ENCODE data around the gene KLK7. TPM values are rescaled to one million over a fixed set of nuclear protein-coding genes. Genes with fewer than 3 reads are reported as not detected.

Gene KLK7
- polyA plus RNA-seq, 1 of the 3 experiments (the other 2 are of a cell fraction), result not detected

- Histone ChIP-seq H4K20me1 (ENCODE audit: insufficient read depth) (no peaks in the 10 kb centered on the region), H3F3A (replicated peaks; ENCODE audit: insufficient read depth) (no peaks in the 10 kb centered on the region), H3K9ac (no peak overlapping the region), H3K79me2 (ENCODE audit: insufficient read depth) (no peaks in the 10 kb centered on the region), H3K36me3 (replicated peaks in 1 of 2; ENCODE audit: control insufficient read depth in 1 of 2, insufficient read depth in 2 of 2, low read length in 1 of 2) (no peaks in the 10 kb centered on the region), H3K4me1 (ENCODE audit: control insufficient read depth in 1 of 2, insufficient read depth in 2 of 2, low read depth in 1 of 2, low read length in 1 of 2) (no peaks in the 10 kb centered on the region), H3K4me2 (no peak overlapping the region), H3K27ac (ENCODE audit: low read depth in 2 of 2, low read length in 1 of 2) (no peak overlapping the region), H3K9me3 (no peaks in the 10 kb centered on the region), H2AFZ (ENCODE audit: low read depth) (no peak overlapping the region), H3K9me2 (no peaks in the 10 kb centered on the region), H3K27me3 (ENCODE audit: insufficient read depth) (peaks cover 18% of the 10 kb centered on the region; the same call in 1 of the 2 replicates), H3K4me3 (ENCODE audit: low read depth in 2 of 2, low read length in 1 of 2) (no peak overlapping the region)
- 39% methylated on average over 35 of the region's 42 CpGs for WGBS (ENCODE audit: low lambda C conversion rate)
- TF ChIP-seq NFIC (IDR thresholded peaks at IDR 0.05; ENCODE audit: borderline replicate concordance) (no peak), SIN3A (IDR thresholded peaks at IDR 0.05; ENCODE audit: borderline replicate concordance, low read depth, low read length) (no peak), FOSL2 (IDR thresholded peaks at IDR 0.05; ENCODE audit: borderline replicate concordance, low read depth) (no peak), CHD2 (IDR thresholded peaks at IDR 0.05; ENCODE audit: low read length, partially characterized antibody) (no peak), REST (IDR thresholded peaks at IDR 0.05; ENCODE audit: low read depth, low read length) (no peak), CTCF (IDR thresholded peaks at IDR 0.05) (no peak), NRF1 (IDR thresholded peaks at IDR 0.05; ENCODE audit: low read depth, low read length) (no peak)
- CTCF ChIA-PET, result no interaction called here
- POLR2A ChIA-PET, result no interaction called here
- peak; percentile 41 for DNase-seq
These were observed 19.0 kb upstream of the KLK7 start for GRCh38 chr19:51002542-51003311.

- DNase-seq, result no peak
- Histone ChIP-seq H3K4me1 (ENCODE audit: control insufficient read depth in 1 of 2, insufficient read depth in 2 of 2, low read depth in 1 of 2, low read length in 1 of 2) (no peaks in the 10 kb centered on the region), H4K20me1 (ENCODE audit: insufficient read depth) (no peaks in the 10 kb centered on the region), H3K36me3 (replicated peaks in 1 of 2; ENCODE audit: control insufficient read depth in 1 of 2, insufficient read depth in 2 of 2, low read length in 1 of 2) (no peaks in the 10 kb centered on the region), H2AFZ (ENCODE audit: low read depth) (no peak overlapping the region), H3K79me2 (ENCODE audit: insufficient read depth) (no peaks in the 10 kb centered on the region), H3K9me2 (no peaks in the 10 kb centered on the region), H3K4me2 (no peak overlapping the region), H3K27ac (ENCODE audit: low read depth in 2 of 2, low read length in 1 of 2) (no peak overlapping the region), H3K4me3 (ENCODE audit: low read depth in 2 of 2, low read length in 1 of 2) (no peak overlapping the region), H3K9me3 (no peaks in the 10 kb centered on the region), H3K27me3 (ENCODE audit: insufficient read depth) (peaks cover 20% of the 10 kb centered on the region; the same call in 1 of the 2 replicates), H3K9ac (no peak overlapping the region), H3F3A (replicated peaks; ENCODE audit: insufficient read depth) (no peaks in the 10 kb centered on the region)
- TF ChIP-seq TCF12 (IDR thresholded peaks at IDR 0.05), result no peak
- no peak for TF ChIP-seq FOXM1 (IDR thresholded peaks at IDR 0.05; ENCODE audit: low read depth)
- TF ChIP-seq TAF1 (IDR thresholded peaks at IDR 0.05; ENCODE audit: borderline replicate concordance, low read depth, low read length), result no peak
- no peak for TF ChIP-seq ELF1 (IDR thresholded peaks at IDR 0.05)
- TF ChIP-seq RXRA (IDR thresholded peaks at IDR 0.05; ENCODE audit: borderline replicate concordance, low read depth), result no peak
- no peak for TF ChIP-seq FOSL2 (IDR thresholded peaks at IDR 0.05; ENCODE audit: borderline replicate concordance, low read depth)
- no peak for TF ChIP-seq USF2 (IDR thresholded peaks at IDR 0.05; ENCODE audit: borderline replicate concordance, low read depth, low read length)
- WGBS (ENCODE audit: low lambda C conversion rate), result 26% methylated on average over 11 of the region's 12 CpGs
- ChIA-PET POLR2A (no interaction called here), CTCF (no interaction called here)
These were observed 18.4 kb upstream of the KLK7 start for GRCh38 chr19:51002089-51002532.

All from SK-N-SH (cell line).